Cardiac fibroblast (primary cell): Measurements from ENCODE around the gene UBAP1L.
"Not testable (repeated sequence)": the region's sequence is repeated elsewhere in the genome, so short reads cannot be mapped to it uniquely, and the experiment has no call there.

ENCODE experiments used
- DNase-seq, 2 donors: peaks; one replicate each; pipeline versions ENCODE4 v3.0.0 to v3.0.0-alpha.2; 2010; ENCODE audit warnings: low read depth in 2 of 2
- H3K4me3 ChIP-seq, 2 donors: replicated peaks in 1 of 2; 1 replicate in 1 of 2; 2 replicates in 1 of 2; pipeline ENCODE4 v1.5.1; 2011; ENCODE audit warnings: low read depth in 2 of 2, low read length in 2 of 2, mild to moderate bottlenecking in 2 of 2, moderate library complexity in 1 of 2
- CTCF ChIP-seq: IDR thresholded peaks from one replicate; pipeline ENCODE4 v1.5.1; 2011; ENCODE audit warnings: low read depth, mild to moderate bottlenecking, low read length, inconsistent platforms

The UBAP1L gene

GRCh38 chr15:65049418-65049840, 65.6 kb downstream of the UBAP1L start:
- DNase-seq: peak; percentile 91 to 94
- peak overlapping the region; percentile 13 to 26 for H3K4me3 ChIP-seq

GRCh38 chr15:65048241-65048640, 66.8 kb downstream of the UBAP1L start:
- no peak for DNase-seq
- no peak overlapping the region for H3K4me3 ChIP-seq
- no peak for TF ChIP-seq CTCF

More at GRCh38 chr15:65049418-65049840, 65.6 kb downstream of the UBAP1L start:
- TF ChIP-seq CTCF: no peak

- no peak within 1 kb of the TSS for H3K4me3 ChIP-seq
- peak in 1 of 2 donors; percentile 54 for DNase-seq
Measured at GRCh38 chr15:65044724-65045481, 70.1 kb downstream of the UBAP1L start, which contains the start of gene SLC51B. Gene SLC51B, plus strand, starts transcription at chr15:65045387. Its CDS starts 4,618 bp downstream, at chr15:65050005.

GRCh38 chr15:65044218-65044617, 70.8 kb downstream of the UBAP1L start:
- not testable (repeated sequence) for H3K4me3 ChIP-seq
- DNase-seq: peak; percentile 37 to 80

More at GRCh38 chr15:65044724-65045481, 70.1 kb downstream of the UBAP1L start, which contains the start of gene SLC51B:
- TF ChIP-seq CTCF: no peak

- TF ChIP-seq CTCF: no peak
- DNase-seq: no peak
- H3K4me3 ChIP-seq: no peak overlapping the region
Measured at GRCh38 chr15:65042776-65043327, 72.1 kb downstream of the UBAP1L start.
